ENCODE measurements around the gene ARMCX5.

ARMCX5 gene

GRCh38 chrX:102599084-102599950, at the start of gene ARMCX5:
Gene ARMCX5 (plus strand): TSS chrX:102599515. CDS start chrX:102602142, 2,627 bp downstream.
- TF ChIP-seq CTCF (IDR thresholded peaks at IDR 0.05; ENCODE audit: low read depth, low read length), result no peak
- in situ Hi-C loops (cut with HindIII; ENCODE audit: low sequenced_read_pairs), result no loop called here
- peak; percentile 89 for DNase-seq (ENCODE audit: low read depth, low spot score)
- peak within 1 kb of the TSS; percentile 71 for H3K4me3 ChIP-seq (ENCODE audit: low read depth, low read length)

GRCh38 chrX:102558607-102559006, 40.7 kb upstream of the ARMCX5 start:
- in situ Hi-C loops (cut with HindIII; ENCODE audit: low sequenced_read_pairs), result no loop called here
- H3K4me3 ChIP-seq (ENCODE audit: low read depth, low read length), result no peak overlapping the region
- DNase-seq (ENCODE audit: low read depth, low spot score), result no peak
- TF ChIP-seq CTCF (IDR thresholded peaks at IDR 0.05; ENCODE audit: low read depth, low read length), result no peak

GRCh38 chrX:102560423-102561068, 38.8 kb upstream of the ARMCX5 start:
- DNase-seq (ENCODE audit: low read depth, low spot score), result no peak
- in situ Hi-C loops (cut with HindIII; ENCODE audit: low sequenced_read_pairs), result no loop called here
- no peak overlapping the region for H3K4me3 ChIP-seq (ENCODE audit: low read depth, low read length)
- TF ChIP-seq CTCF (IDR thresholded peaks at IDR 0.05; ENCODE audit: low read depth, low read length), result no peak

GRCh38 chrX:102580891-102581290, 18.4 kb upstream of the ARMCX5 start:
- TF ChIP-seq CTCF (IDR thresholded peaks at IDR 0.05; ENCODE audit: low read depth, low read length), result no peak

GRCh38 chrX:102593367-102593766, 5.9 kb upstream of the ARMCX5 start:
- no peak for TF ChIP-seq CTCF (IDR thresholded peaks at IDR 0.05; ENCODE audit: low read depth, low read length)

More at GRCh38 chrX:102580891-102581290, 18.4 kb upstream of the ARMCX5 start:
- no peak overlapping the region for H3K4me3 ChIP-seq (ENCODE audit: low read depth, low read length)
- in situ Hi-C loops (cut with HindIII; ENCODE audit: low sequenced_read_pairs), result no loop called here
- no peak for DNase-seq (ENCODE audit: low read depth, low spot score)

GRCh38 chrX:102599951-102600579, 750 bp downstream of the ARMCX5 start:
- H3K4me3 ChIP-seq (ENCODE audit: low read depth, low read length), result peak overlapping the region; percentile 71
- TF ChIP-seq CTCF (IDR thresholded peaks at IDR 0.05; ENCODE audit: low read depth, low read length), result no peak
- in situ Hi-C loops (cut with HindIII; ENCODE audit: low sequenced_read_pairs), result no loop called here
- peak; percentile 39 for DNase-seq (ENCODE audit: low read depth, low spot score)

More at GRCh38 chrX:102593367-102593766, 5.9 kb upstream of the ARMCX5 start:
- no peak overlapping the region for H3K4me3 ChIP-seq (ENCODE audit: low read depth, low read length)
- no peak for DNase-seq (ENCODE audit: low read depth, low spot score)
- in situ Hi-C loops (cut with HindIII; ENCODE audit: low sequenced_read_pairs), result no loop called here
